Fibroblast of the aortic adventitia (primary cell): ENCODE results near the gene ANKRD65. TPM values are rescaled to one million over a fixed set of nuclear protein-coding genes. Genes with fewer than 3 reads are reported as not detected.

ENCODE experiments used
- DNase-seq: peaks from one replicate; pipeline ENCODE4 v3.0.0-alpha.2; 2010; ENCODE audit warnings: low read depth
- H3K4me3 ChIP-seq: 2 replicates; pipeline ENCODE4 v1.5.1; 2011; ENCODE audit warnings: low read depth, mild to moderate bottlenecking, control low read depth, low read length, moderate library complexity
- total RNA-seq: library from RNA; depleted of rRNA; stranded (reverse); fragments of >200 nt; gene quantifications from 2 replicates; pipeline ENCODE4 v1.2.3, GENCODE V29; 2012; ENCODE audit warnings: low replicate concordance
- TF ChIP-seq, protein P1 (sequence below): IDR thresholded peaks from 2 replicates; pipeline ENCODE4 v1.5.1; 2011; ENCODE audit warnings: mild to moderate bottlenecking, low read length, control low read depth, inconsistent platforms; ENCODE audit not compliant: insufficient read depth

The ANKRD65 gene
- total RNA-seq, 1 donor: 1.7 TPM

DNA sequence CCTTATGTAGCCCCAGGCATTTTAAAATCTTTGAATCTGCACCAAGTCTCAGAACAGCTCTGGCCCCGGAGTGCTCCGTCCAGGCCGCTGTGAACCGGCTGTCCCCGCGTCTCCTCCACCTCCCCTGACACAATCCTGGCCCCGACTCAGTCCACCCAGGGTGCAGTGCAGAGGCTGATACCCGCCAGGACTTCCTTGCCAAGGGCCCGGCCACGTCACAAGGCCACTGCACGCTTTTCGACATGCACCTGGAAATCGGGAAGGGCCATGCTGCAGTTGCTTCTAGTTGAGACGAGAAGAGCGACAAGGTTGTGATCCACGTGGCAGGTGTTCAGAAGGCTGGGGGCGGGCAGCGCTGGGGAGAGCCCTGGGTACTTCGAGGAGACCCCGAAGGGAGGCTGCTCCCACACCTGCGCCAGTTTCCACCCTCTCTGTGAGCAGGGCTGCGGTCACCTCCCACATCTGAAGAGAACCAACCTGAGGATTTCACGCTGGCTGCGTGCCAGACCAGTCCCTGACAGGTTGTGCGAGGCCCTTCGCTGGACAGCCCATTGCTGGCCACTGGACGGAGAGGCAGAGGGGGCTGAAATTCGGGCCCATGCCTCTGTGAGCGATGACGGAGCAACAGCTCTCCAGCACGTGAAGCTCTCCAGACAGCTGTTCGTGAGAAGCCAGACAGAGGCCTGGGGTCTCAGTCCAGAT lies 21.1 kb upstream of the ANKRD65 start:
- TF ChIP-seq, protein P1, sequence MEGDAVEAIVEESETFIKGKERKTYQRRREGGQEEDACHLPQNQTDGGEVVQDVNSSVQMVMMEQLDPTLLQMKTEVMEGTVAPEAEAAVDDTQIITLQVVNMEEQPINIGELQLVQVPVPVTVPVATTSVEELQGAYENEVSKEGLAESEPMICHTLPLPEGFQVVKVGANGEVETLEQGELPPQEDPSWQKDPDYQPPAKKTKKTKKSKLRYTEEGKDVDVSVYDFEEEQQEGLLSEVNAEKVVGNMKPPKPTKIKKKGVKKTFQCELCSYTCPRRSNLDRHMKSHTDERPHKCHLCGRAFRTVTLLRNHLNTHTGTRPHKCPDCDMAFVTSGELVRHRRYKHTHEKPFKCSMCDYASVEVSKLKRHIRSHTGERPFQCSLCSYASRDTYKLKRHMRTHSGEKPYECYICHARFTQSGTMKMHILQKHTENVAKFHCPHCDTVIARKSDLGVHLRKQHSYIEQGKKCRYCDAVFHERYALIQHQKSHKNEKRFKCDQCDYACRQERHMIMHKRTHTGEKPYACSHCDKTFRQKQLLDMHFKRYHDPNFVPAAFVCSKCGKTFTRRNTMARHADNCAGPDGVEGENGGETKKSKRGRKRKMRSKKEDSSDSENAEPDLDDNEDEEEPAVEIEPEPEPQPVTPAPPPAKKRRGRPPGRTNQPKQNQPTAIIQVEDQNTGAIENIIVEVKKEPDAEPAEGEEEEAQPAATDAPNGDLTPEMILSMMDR: no peak
- no peak overlapping the region for H3K4me3 ChIP-seq
- no peak for DNase-seq

DNA sequence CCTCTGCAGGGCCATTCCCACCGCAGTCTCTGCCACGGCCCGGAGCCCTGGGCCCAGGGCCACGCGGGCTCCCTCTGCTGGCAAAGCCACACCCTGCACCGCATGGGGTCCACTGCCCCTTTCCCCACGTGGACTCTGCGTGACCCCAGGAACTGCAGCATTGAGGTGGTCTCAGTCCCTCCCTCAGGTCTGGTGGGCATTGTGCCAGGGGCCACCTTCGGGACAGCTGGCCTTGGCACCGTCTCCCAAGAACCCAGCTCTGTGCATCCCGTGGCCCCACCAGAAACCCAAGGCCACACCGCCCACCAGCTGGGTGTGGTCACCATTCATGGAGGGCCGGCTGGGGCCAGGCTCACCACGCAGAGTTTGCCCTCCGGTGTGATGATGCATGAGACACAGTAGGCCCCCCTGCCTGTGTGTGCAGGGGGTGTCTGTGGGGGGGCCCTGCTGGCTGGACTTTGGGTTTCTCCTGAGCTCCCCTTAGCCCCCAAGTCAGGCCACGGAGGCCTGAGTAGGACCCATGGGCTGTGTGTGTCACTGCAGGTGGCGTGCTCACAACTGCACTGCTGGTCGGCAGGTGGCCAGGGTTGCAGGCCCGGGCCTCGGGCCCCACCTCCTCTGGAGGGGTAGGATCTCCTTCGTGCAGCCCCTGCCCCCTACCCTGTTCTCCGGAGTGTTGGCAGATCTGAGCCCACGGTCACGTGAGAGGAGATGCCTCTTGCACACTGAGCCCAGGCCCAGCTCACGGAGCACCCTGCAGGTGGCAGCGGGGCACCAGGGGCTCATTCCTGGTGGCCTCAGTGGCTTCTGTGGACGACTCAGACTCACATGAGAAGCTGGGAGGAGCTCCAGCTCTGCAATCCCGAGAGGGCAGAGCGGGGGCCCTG lies 20.2 kb upstream of the ANKRD65 start:
- peak; percentile 17 for DNase-seq
- TF ChIP-seq, protein P1: peak; percentile 85
- H3K4me3 ChIP-seq: no peak overlapping the region

DNA sequence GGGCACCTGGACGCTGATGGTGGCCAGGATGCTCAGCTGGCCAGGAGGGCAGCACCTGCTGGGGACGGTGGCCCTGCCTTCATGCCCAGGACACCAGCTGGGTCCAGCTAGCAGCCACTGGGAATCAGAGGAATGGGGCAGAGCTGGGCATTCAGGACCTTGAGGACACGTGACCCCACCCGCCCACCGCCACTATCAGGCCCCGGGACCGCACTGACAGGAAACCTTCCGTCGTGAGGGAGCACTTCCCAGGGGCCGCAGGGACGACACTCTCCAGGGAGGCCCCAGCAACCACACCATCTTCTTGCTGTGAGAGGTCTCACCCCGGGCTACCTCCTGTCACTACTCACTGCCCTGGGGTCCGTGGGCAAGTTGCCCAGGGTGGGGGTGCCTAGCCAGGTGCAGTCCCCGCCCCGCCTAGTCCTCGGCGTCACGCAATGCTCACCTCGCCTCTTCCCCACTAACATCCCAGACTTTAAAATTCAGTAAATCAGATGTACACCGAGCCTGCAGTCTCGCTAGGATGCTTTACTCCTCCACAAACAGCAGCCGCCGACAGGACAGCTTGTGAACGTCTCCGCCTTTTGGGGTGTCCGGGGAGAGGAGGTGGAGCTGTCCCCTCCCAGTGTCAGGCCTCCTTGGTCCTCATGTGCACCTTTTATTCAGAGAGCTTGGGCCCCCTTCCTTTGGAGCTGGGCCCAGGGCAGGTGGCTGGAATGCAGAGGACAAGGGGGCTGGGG lies 19.4 kb upstream of the ANKRD65 start:
- TF ChIP-seq, protein P1: no peak
- no peak for DNase-seq
- no peak overlapping the region for H3K4me3 ChIP-seq

DNA sequence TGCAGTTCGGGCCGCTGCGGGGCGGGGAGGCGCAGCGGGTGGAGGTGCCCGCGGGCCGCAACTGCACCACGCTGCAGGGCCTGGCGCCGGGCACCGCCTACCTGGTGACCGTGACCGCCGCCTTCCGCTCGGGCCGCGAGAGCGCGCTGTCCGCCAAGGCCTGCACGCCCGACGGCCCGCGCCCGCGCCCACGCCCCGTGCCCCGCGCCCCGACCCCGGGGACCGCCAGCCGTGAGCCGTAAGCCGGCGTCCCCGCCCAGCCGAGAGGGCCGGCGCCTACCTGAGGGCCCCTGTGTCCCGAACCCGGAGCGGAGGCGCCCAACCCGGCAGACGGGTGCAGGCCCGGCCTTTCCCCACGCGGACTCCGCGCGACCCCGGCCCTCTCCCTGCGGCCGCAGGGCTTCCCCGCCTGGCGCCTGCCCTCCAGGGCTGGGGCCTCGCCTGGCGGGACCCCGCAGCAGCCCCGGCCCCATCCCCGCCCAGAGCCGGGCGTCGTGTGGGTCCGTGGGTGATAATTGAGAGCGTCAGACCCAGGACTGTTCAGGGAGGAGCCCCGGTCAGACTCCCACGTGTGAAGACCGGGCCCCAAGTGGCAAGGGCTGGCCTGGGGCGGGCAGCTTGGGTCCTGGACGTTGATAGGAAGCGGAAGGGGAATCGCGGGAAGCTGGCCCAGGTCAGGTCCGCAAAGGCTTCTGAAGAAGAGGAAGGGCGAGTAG lies 18.6 kb upstream of the ANKRD65 start:
- no peak for DNase-seq
- TF ChIP-seq, protein P1: no peak
- H3K4me3 ChIP-seq: no peak overlapping the region

DNA sequence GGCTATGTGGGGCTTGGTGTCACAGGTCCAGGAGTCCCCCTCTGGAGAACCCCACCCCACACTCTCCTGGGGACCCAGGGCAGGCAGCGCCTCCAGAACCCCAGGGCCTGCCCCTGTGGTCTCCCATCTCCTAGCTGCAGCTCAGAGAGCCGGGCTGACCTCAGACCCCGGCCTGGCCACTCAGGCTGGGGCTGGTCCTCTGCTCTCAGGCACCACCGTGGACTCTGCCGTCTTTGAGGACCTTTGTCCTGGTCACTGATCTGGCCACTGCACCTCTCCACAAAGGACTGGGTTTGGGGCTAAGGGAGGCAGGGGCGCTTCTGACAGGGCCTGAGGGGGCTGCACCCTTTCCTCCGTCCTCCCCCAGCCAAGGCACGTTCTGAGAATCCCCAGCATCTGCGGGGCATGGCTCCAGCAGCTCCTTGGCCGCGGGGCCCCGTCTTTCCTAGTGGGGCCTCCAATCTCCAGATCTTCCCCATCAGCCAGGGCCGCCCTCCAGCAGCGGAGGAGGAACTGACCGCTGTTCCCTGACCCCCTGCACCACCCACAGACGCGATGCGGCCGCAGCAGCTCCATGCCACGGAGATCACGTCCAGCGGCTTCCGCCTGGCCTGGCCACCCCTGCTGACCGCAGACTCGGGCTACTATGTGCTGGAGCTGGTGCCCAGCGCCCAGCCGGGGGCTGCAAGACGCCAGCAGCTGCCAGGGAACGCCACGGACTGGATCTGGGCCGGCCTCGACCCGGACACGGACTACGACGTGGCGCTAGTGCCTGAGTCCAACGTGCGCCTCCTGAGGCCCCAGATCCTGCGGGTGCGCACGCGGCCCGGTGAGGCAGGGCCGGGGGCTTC lies 17.7 kb upstream of the ANKRD65 start:
- no peak for DNase-seq
- TF ChIP-seq, protein P1: no peak

More for the DNA sequence above, 17.7 kb upstream of the ANKRD65 start:
- H3K4me3 ChIP-seq: no peak overlapping the region
